Measurements from ENCODE around the gene MBD5.

MBD5 gene

GRCh38 chr2:148555622-148556294 is 534.9 kb downstream of the MBD5 start:
- DNase-seq = no peak

GRCh38 chr2:148557844-148558436 is 537.0 kb downstream of the MBD5 start:
- DNase-seq = no peak

DNA sequence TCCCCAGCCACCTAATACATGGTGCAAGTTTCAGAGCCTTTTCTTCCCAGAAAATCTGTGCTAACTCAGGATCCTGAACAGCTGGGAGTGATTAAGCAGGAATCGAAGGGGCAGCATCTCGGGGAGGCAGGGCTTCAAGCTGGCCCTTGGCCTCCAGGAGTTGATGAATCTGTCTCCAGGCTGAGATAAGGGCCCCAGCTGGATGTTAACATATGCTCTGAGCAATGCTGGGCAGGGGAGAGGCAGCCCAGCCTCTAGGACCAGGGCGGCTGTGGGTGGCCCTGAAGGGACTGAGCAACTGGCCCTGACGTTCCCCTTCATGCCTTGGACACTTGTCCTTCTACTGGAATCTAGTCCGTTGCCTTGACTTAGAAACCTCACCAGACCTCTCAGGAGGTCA is 539.6 kb downstream of the MBD5 start:
- no peak for DNase-seq

DNA sequence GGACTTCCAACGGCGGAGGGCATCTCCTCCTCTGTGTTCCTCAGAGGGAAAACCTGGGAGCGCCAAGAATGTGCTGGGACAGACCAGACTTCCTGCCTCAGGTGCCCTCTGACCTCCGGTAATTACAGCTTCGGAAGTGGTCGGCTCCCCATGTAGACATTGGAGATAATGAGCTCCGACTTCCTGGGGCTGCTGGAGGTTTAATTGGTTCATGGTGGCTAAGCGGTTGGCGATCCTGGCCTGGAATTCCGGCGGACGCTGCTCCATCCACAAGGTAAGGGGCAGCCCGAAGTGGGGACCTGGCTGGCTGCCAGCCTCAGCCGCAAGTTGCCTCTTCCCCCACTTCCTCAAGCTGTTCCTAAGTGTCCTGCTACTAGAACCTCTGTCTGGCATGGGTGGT is 540.5 kb downstream of the MBD5 start:
- no peak for DNase-seq

GRCh38 chr2:148565272-148565894 is 544.5 kb downstream of the MBD5 start:
- no peak for DNase-seq
